ENCODE measurements around the gene THSD7B. TPM values are rescaled to one million over a fixed set of nuclear protein-coding genes. Genes with fewer than 3 reads are reported as not detected.

THSD7B gene
- total and polyA plus RNA-seq, 10 donors = 0.02 to 0.17 (median 0.09) TPM; not detected in 7

DNA sequence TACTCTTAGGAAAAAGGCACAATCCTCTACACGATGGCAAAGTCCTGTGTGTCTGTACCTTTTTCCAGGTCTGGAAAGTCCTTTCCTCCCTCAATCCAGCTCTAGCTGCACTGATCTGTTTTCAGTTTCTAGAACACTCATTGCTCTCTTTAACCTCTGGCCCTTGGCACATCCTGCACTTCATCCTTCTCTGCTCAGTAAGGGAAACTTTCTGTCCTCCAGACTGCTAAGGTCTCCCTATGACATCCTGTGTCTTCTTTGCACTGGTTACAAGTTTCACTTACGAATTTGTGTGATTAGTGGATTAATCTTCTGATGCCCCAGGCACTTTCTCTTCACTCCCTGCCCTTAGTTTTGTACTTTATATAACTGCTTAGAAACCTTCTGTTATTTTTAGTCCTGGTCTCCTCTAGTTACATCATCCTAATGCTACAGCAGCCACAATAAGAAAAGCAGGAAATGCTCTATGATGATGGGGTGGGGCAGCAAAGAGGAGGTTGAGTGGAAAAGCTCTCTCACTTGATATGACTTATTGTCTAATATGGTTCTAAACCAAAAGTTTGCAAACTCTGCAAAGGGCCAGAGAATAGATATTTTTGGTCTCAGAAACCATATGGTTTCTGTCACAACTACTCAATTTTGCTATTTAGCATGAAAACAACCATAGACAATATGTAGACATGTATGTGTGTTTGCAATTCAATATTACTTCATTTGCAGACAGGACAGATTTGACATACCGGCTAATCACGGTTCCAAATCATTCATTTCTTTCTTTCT, 568.2 kb downstream of the THSD7B start:
- no peak overlapping the region for H3K27ac ChIP-seq
- no peaks in the 10 kb centered on the region for H3K36me3 ChIP-seq
- peaks cover 0 to 23% (median 5%) of the 10 kb centered on the region in 8 donors for H3K9me3 ChIP-seq
- no peak overlapping the region for H3K4me3 ChIP-seq
- H3K27me3 ChIP-seq (replicated peaks in 1 of 7) = no peaks in the 10 kb centered on the region
- no peaks in the 10 kb centered on the region for H3K4me1 ChIP-seq
- intact Hi-C loops (cut with DNase I; ENCODE audit: low total_unique reads) = no loop called here
- no peak for DNase-seq
- TF ChIP-seq POLR2AphosphoS5 (IDR thresholded peaks at IDR 0.05) = no peak
- TF ChIP-seq CTCF (IDR thresholded peaks at IDR 0.05 in 8 of 11, conservative IDR thresholded peaks at IDR 0.05 in 3 of 11) = no peak
- no peak for TF ChIP-seq POLR2A (IDR thresholded peaks at IDR 0.05)
- WGBS, 5 donors = 42 to 56% (median 46%) methylated on average over 3 to 4 of the region's 4 CpGs

GRCh38 chr2:137336067-137336466, 570.7 kb downstream of the THSD7B start:
- no peak for DNase-seq
- Histone ChIP-seq H3K27me3 (replicated peaks in 1 of 7) (no peaks in the 10 kb centered on the region), H3K4me1 (no peaks in the 10 kb centered on the region), H3K36me3 (no peaks in the 10 kb centered on the region), H3K4me3 (no peak overlapping the region), H3K27ac (no peak overlapping the region), H3K9me3 (peaks cover 0 to 5% (median 0%) of the 10 kb centered on the region in 8 donors)
- TF ChIP-seq CTCF (IDR thresholded peaks at IDR 0.05 in 8 of 11, conservative IDR thresholded peaks at IDR 0.05 in 3 of 11) (no peak), POLR2AphosphoS5 (IDR thresholded peaks at IDR 0.05) (no peak), POLR2A (IDR thresholded peaks at IDR 0.05) (no peak)
- WGBS, 5 donors = 66 to 84% (median 82%) methylated on average over 2 of the region's 2 CpGs
- intact Hi-C loops (cut with DNase I; ENCODE audit: low total_unique reads) = no loop called here

DNA sequence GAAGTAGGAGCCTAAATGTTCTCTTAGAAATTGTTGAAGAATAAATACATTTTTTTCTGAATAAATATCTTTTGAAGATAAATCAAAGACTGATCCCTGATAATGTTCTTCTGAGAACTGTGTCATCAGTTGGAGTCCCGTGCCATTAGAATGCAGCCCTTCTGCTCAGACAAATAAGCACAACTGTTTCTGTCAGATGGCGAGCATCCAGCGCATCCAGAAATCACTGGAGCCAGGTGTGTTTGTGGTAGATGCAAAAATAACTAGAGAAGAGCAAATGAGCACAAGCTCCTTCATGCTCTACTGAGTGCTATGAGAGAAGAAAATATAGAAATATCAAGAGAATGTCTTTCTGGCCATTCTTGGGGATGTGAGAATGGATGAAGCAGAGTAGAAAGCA, 573.7 kb downstream of the THSD7B start:
- no peak for TF ChIP-seq CTCF (IDR thresholded peaks at IDR 0.05 in 8 of 11, conservative IDR thresholded peaks at IDR 0.05 in 3 of 11)
- no peak for TF ChIP-seq POLR2AphosphoS5 (IDR thresholded peaks at IDR 0.05)
- TF ChIP-seq POLR2A (IDR thresholded peaks at IDR 0.05) = no peak
- intact Hi-C loops (cut with DNase I; ENCODE audit: low total_unique reads) = no loop called here

GRCh38 chr2:137345994-137346393, 580.6 kb downstream of the THSD7B start:
- 67 to 76% (median 68%) methylated on average over 4 of the region's 4 CpGs for WGBS, 5 donors
- intact Hi-C loops (cut with DNase I; ENCODE audit: low total_unique reads) = no loop called here
- Histone ChIP-seq H3K4me1 (no peaks in the 10 kb centered on the region), H3K27ac (no peak overlapping the region), H3K36me3 (no peaks in the 10 kb centered on the region), H3K9me3 (no peaks in the 10 kb centered on the region), H3K27me3 (replicated peaks in 1 of 7) (no peaks in the 10 kb centered on the region), H3K4me3 (no peak overlapping the region)
- TF ChIP-seq CTCF (IDR thresholded peaks at IDR 0.05 in 8 of 11, conservative IDR thresholded peaks at IDR 0.05 in 3 of 11) = no peak
- TF ChIP-seq POLR2A (IDR thresholded peaks at IDR 0.05) = no peak
- no peak for TF ChIP-seq POLR2AphosphoS5 (IDR thresholded peaks at IDR 0.05)
- DNase-seq = no peak

More for the DNA sequence above, 573.7 kb downstream of the THSD7B start:
- 78 to 91% (median 84%) methylated on average over 3 of the region's 3 CpGs for WGBS, 5 donors
- Histone ChIP-seq H3K27ac (no peak overlapping the region), H3K9me3 (no peaks in the 10 kb centered on the region), H3K36me3 (no peaks in the 10 kb centered on the region), H3K27me3 (replicated peaks in 1 of 7) (no peaks in the 10 kb centered on the region), H3K4me3 (no peak overlapping the region), H3K4me1 (no peaks in the 10 kb centered on the region)
- DNase-seq = no peak

Measured in spleen (tissue), 11 donors.